T-helper 2 cell treated with Interferon-gamma antibody and Interleukin-4, amounts not matched to agents 100 ng/mL and 5 ng/mL, for 36 hours (primary cell): ENCODE results near the gene CHD6. TPM values are rescaled to one million over a fixed set of nuclear protein-coding genes. Genes with fewer than 3 reads are reported as not detected.

Source experiments
- intact Hi-C: fragments of 100-400 bp; cut with micrococcal nuclease; formaldehyde crosslinking; loops from one replicate; pipeline ENCODE4 v1.15.1; 2023
- total RNA-seq: library from RNA; stranded (reverse); gene quantifications from 2 replicates; pipeline ENCODE4 v1.2.3, GENCODE V29; 2022

Gene CHD6
- total RNA-seq, 1 donor from 2014 or later, result 34.2 TPM

DNA sequence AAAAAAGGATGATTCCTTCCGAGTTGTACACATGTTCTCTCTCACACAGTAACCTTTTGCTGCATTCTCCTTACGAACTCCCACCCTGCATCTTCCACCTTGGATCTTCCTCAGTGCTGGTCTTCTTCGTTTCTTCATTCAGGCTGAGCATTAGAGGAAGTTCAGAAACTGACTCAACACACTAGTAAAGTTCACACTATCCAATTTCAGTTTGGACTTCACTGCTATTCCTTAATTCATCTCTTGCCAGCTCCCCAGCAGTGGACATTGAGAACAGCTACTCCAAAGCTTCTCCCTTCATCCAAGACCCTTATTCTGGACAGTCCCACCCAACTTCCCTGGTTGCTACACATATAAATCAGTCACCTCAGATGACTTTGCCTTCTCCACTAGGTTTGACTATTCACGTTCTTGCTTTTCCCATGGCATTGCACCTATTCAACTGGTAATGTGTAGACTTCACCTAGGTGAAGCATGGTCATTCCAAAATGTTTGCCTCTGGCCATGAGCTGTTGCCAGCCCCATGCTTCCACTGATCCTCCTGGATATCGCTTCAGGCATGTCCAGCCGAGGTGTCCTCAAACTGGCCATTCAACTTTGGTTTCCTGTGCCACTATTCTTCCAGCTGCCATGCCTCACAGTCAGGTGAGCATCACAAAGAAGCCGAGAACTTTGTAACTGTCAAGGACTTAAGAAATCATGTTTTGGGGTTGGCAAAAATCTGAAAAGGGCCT lies 147.6 kb downstream of the CHD6 start:
- intact Hi-C loops, result no loop called here

DNA sequence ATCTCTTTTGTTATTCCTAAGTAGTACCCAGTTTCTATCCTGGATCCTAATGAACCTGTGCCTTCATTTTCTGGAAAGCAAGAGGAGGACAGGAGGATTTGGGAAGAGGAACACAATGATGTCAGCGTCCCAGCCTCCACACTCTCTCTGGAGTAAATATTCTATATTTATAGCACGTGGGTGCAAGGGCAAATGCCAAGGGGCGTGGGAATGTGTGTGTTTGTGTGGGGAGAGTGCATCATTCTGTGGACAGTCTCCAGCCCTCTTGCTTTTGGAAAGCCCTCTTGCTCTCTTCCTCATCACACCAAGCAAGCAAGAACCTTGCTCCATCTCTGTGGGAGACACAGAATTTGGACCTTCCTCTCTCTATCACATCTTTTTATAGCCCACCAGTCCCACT lies 148.3 kb downstream of the CHD6 start:
- intact Hi-C loops, result no loop called here

DNA sequence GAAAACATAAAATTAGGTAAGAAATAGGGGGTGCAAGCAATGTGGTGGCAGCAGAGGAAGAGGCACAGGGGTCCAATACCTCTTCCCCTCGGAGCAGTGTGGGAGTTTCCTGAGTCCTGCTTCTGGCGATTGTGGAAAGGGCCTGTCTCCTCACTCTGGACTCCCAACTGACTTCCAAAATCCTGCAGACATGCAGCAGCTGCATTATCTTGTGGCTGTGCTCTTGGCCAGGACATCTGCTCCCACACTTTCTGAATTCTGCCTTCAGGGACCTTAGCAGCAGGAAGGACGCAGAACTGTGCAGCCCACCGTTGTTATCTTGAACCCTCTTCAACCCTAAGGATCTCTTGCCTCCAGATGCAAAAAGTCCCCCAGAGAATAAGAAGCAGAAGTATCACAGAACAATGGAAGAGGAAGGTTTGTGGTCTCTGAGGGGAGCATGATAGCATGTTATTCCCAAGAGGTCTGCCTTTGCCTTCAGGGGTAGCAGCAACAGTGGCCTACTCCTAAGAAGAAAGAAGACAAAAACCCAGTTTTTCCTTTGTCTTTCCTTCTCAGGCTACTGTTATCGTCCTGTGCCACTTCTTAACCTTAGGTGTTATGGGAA lies 149.1 kb downstream of the CHD6 start:
- intact Hi-C loops, result no loop called here

DNA sequence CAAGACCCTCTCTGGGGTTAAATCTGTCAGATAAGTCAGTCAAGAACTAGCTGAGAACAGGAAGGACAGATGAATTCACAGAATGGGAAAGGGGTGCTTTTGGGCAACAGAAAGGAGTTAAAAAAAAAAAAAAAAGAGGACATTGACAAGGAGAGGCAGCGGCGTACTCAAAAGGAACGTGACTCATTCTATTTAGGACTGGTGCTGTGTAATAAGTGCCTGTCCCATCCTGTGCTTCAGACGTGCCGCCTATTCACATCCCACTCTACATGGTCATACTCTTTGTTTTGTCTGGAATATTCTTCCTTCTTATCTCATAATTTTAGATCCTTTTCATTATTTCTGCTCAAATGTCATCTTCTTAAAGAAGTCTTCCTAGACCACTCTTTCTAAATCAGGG lies 150.5 kb downstream of the CHD6 start:
- intact Hi-C loops, result no loop called here

DNA sequence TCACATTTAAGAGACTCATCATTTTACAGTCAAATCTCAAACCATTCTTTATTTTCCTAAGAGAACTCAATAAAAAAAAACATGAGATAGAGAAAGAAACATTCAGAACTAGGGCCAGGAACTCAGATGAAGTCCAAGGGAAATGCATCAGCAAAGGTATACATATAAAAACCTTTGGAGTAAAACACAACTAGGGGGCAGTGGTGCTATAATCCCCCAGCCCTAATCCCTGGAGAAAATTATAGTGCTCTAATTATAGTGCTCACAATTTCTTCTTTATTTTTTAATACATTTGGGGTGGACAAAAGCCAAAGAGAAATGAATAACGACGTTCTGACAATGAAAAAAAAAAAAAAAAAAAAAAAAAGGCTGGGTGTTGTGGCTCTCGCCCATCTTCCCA lies 151.0 kb downstream of the CHD6 start:
- intact Hi-C loops, result no loop called here

DNA sequence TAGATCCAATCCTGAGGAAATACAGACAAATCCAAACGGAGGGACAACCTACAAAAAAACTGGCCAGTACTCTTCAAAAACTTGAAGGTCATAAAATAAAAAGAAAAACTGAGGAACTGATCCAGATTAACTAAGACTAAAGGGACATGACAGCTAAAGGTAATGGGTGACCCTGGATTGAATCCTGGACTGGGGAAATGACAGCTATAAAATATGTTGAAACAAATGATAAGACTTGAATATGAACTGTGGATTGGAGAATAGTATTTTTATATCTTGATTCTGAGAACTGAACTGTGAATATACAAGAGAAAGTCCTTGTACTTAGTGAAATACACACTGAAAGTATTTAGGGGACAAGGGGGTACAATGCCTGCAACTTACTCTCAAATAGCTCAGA lies 154.6 kb downstream of the CHD6 start:
- intact Hi-C loops, result no loop called here

DNA sequence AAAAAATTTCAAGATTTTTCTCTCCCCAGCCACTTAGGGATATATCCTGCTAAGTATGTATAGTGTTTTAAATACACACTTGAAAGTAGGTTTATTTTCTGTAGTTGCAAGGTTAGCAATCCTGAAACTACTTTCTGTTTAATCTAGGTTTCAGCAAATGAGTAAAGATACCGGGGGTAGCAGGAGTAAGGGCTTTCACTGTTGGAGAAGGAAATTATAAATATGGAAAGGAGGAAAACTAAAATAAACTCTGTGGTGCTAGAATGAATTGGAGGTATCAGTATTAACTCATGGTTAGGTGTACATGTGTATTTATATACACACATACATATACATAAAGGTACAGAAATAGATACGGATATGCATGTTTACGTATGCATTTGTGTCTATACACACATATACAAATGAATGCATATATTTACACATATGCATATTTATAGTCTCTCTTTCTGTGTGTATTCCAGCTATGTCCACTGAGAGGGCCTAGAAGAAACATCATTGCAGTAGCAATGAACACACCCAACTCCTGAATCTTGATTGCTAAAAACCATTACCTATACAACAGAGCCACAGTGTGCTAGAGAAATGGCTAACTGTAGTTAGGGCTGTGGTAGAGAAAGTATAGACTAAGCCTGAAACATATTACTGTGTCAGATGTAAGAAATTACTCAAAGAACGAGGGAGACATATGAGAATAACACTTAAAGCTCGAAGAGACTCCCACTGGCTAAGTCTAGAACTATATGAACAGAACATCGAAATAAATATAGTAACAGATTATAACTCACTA lies 155.6 kb downstream of the CHD6 start:
- intact Hi-C loops, result no loop called here

DNA sequence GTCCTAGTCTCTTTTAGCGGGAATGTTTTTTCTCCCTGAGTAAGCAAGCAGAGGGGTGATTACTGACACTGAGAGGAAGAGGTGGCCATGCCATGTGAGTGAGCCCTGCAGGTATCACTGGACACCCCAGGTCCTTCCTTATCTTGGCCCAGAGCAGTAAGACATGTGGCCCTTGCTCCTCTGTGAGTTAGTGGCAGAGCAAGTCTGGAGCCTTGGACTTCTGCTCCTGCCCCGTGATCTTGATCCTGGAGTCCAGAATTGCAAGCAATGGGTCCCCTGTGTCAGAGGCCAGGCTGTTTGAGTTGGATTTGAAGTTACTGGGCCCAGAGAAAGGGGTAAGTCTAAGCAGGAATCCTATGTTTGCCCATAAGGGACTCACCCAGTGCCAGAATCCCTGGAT lies 159.4 kb downstream of the CHD6 start:
- intact Hi-C loops, result no loop called here

DNA sequence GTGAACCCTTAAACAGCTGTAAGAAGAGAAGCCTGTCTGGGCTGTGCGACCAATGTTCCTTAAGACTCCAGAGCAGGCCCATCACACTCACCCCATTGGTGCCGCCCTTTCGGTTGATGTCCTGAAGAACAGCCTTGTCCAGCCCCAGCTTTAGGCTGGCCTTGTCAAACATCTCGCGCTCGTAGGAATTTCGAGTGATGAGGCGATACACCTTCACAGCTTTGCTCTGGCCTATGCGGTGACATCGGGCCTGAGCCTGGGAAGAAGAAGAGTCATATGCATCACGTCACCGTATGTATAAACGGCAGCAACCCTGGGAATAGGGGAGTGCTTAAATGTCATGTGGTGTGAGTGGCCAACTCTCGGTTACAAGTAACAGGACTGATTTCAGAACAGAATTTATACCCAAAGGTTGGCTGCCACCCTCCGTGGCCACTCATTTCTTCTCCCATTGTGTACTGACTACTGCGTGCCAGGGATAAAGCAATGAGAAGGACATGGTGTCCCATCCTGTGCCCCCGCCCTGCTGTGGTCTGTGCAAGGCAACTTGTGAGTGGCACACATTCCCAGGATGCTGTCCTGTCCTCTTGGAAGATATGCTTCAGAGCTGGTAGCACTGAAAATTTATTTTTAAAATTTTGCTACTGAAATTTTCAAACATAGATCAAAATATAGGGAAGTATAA lies 160.9 kb downstream of the CHD6 start:
- intact Hi-C loops, result no loop called here

DNA sequence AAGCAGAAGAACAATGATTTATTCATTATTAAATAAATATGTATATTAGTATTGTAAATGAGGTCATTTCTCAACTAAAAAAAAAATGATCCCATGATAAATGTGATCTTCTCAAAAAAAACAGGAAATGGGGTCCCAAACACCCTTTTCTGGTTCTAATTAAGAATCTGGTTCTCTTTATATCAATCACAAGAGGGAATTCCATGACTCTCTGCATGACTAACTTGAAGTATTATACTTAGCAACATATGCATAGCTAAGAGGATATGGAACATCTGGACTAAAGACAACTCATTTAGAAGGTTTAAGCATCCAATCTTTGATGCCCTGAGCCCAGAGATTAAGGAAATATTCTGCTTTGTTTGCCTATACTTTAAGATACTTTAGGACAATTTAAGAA lies 161.8 kb downstream of the CHD6 start:
- intact Hi-C loops, result no loop called here

DNA sequence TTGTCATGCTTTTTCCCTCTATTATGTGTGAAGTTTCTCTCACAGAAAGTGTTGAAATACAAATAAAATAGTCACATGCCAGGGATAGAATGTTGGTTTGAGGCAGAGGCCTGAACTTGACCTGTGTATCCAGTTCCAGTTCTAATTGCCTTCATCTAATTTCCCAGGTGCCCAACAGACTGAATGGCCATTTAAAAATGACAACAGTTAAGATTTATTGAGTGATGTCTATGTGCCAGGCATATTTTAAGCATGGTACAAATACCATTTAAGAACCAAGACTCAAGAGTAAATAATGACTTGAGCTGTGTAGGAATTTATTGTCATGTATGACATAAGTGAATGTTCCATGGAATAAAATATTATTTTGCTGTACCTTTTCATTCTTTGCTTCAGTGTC lies 163.9 kb downstream of the CHD6 start:
- intact Hi-C loops, result no loop called here

DNA sequence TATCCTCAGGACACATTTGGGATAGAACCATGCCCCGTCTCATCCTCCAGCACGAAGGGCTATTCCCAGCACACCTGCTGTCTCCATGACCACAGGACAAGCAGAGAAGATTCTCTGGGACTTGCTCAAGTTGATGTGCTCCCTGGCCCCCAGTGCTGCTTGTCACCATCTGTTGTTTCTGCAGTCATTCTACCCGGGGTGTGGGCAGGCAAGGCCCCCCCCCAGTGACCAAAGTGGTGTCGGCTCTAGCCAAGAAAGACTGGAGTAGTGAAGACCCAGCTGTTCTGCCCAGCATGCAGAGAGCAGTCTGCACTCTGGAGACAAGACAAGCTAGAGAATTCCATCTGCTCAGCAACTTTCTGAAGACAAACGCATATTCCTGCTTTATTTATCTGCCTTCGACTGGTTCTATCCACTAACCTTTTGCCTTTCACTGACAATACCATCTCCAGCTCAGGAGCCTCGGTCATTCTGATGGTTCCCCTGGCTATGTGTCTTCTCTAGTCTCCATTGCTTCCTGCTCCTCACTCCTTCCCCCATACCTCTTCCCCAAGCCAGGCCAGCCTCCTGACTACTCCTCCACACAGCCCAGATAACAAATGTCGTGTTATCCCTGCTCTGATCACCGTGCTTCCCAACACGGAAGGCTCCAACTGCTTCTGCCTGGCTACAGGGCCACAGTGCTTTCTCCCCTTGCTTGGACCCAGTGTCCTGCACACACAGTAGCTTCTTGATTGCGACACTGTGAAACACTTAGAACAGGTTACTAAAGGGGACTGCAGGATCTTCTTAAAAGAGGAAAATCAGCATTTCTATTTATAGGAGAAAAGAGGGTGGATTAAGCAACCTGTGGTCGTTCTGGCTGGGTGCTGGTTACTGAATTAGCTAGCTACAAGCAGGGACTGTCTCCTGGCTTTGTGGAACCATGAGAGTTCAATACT lies 164.9 kb downstream of the CHD6 start:
- intact Hi-C loops, result no loop called here

DNA sequence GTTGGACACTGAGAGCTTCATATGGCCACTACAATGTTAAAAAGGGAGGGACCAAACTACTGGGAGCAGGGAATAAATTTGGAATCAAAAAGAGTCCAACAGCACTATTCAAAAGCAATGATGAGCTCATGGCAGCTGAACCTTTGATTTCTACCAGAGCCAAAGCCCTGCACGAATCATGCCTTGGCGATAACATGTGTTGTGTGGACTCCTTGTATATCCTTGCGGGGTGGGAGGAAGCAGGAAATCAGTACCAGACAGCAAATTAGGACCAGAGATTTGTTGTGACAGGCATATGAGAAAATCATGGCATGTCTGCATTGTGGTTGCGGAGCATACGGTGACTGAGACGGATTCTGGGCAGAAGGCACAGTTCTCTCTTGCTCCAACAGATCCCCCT lies 166.0 kb downstream of the CHD6 start:
- intact Hi-C loops, result no loop called here

DNA sequence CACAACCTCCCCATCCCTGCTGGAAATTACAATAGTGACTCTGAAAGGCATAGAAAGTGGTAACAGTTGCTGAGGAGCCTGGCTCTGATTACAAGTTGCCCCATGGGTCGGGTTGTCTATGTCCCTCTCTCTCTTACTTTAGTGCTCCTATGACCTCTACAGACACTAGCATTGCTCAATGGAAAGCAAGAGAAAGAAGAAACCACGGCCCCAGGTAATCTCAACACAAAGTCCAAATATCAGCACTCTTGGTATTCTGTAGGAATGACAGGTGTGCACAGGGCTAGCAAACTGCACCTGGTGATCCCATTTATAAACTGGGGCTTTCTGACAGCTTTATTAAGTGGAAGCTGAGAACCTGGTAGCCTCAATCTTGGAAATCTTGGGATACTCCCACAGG lies 171.2 kb downstream of the CHD6 start:
- intact Hi-C loops, result loop anchor here (10.0 kb wide), 1 partner anchor 248 kb away; no protein-coding TSS in a partner anchor

DNA sequence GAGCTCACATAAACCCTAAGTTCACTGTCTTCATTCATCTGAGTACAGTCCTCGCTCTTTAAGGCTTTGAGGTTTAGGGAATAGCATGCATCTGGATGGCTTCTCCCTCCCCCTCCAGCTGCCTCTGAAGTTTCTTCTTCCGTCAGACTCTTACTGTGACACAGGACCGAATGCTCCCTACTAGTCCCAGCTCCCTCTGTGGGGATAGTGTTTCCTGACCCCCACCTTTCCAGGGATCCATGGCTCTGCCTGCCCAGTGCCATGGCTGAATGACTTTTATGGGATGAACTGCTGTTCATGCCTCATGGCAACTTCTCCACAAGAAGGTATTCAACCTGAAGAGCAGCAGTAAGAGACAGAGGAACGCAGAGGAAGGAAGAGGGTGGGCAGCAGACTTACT lies 171.7 kb downstream of the CHD6 start:
- intact Hi-C loops, result loop anchor here (10.0 kb wide), 1 partner anchor 248 kb away; no protein-coding TSS in a partner anchor

DNA sequence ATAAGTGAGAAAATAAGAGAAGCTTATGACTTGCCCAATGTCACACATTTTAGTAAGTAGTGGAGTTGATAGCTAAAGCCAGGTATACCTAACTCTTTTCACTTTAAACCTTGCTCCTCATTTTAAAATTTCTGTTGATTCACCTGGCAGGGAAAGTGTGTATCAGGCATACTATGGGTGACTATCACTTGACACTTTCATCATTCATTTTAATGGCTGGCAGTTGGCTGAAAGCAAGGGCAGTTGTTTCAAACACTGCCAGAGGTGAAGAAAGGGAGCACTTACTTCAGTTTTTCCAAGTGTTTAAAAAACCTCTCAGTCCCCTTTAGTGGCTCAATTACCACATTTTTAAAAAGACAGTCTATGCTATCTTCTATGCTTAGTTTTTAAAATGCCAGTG lies 173.4 kb downstream of the CHD6 start:
- intact Hi-C loops, result loop anchor here (10.0 kb wide), 1 partner anchor 250 kb away; no protein-coding TSS in a partner anchor

DNA sequence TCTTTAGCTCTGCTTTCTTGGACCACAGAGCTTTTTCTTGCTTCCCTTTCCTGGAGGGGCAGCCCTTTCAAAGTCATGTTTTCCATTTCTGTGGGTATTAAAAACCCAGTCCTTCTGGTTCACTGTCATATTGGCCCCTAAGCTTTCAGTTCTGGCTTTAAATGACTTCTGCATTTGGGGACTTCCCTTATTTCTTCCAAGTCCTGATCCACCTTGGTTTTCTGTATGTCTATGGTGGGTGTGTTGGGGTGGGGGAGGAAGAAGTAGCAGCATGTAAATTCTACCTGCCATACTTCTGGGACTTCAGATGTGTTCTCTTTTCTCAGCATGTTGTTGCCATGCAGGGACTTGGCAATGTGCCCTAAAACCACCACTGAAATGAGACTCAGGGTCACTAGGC lies 174.5 kb downstream of the CHD6 start:
- intact Hi-C loops, result loop anchor here (10.0 kb wide), 1 partner anchor 251 kb away; no protein-coding TSS in a partner anchor

DNA sequence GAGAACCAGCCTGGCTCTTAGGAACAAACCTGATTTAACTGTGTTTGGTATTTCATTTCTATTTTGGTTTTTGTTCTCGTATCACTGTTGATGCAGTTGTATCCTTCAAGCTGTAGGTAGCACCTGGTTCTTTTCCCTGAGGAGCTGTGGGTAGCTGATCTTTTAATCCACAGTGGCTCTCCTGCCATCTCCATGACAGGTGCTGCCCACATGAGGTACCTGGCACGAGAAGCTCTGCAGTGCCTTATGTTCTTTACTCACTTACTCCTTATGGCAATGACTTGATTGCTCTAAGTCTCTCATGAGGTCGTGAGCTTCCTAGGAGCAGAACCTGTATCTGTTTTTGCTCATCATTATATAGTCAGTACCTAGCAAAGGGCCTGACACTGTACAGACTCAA lies 177.3 kb downstream of the CHD6 start:
- intact Hi-C loops, result loop anchor here (10.0 kb wide), 1 partner anchor 254 kb away; no protein-coding TSS in a partner anchor

DNA sequence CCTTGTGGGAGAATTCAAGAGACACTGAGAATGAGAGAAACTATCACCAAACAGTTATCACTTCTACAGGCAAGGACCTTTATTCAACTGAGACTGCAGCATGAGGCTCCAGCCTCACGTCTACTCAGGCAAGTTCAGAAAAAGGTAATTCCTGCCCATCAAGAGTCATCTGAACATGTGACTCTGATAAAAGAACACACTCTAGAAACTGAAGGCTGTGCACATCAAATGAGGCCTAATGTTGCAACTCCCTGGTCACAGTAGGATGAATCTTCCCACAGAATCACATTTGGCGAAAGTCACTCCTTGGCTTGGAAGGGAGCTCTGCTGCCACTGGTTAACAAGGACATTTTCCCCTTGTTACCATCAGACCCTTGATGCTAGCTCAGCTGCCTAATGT lies 180.3 kb downstream of the CHD6 start:
- intact Hi-C loops, result loop anchor here (5.0 to 10.0 kb wide), 2 partner anchors 121 to 283 kb away; partner anchors contain the start of gene ZHX3

DNA sequence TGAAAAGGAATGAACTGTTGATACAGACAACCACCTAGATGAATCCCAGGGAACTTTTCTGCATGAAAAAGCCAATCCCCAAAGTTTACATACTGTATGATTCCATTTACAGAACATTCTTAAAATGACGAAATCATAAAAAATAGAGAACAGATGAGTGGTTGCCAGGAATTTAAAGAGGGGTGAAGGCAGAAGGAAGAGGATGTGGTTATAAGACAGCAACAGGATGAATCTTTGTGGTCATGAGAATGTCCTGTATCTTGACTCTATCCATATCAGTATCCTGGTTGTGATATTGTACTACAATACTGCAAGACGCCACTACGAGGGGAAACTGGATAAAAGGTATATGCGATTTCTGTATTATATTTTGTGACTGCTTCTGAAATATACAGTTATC lies 181.5 kb downstream of the CHD6 start:
- intact Hi-C loops, result loop anchor here (5.0 to 10.0 kb wide), 2 partner anchors 119 to 282 kb away; partner anchors contain the start of gene ZHX3
